GM18505 (cell line): ENCODE measurements around the gene CERT1.
"Not testable (repeated sequence)": the region's sequence is repeated elsewhere in the genome, so short reads cannot be mapped to it uniquely, and the experiment has no call there.

Experiments
- ATAC-seq: cut with Tn5 transposase; IDR thresholded peaks from one replicate; pipeline ENCODE4 v1.9.1; 2021; ENCODE audit not compliant: unreplicated experiment
- POLR2A ChIP-seq: IDR thresholded peaks from 4 replicates; pipeline ENCODE4 v1.6.1; 2011; ENCODE audit warnings: borderline replicate concordance; ENCODE audit not compliant: insufficient read depth, insufficient read length; ENCODE audit errors: extremely low read depth

The CERT1 gene, protein sequence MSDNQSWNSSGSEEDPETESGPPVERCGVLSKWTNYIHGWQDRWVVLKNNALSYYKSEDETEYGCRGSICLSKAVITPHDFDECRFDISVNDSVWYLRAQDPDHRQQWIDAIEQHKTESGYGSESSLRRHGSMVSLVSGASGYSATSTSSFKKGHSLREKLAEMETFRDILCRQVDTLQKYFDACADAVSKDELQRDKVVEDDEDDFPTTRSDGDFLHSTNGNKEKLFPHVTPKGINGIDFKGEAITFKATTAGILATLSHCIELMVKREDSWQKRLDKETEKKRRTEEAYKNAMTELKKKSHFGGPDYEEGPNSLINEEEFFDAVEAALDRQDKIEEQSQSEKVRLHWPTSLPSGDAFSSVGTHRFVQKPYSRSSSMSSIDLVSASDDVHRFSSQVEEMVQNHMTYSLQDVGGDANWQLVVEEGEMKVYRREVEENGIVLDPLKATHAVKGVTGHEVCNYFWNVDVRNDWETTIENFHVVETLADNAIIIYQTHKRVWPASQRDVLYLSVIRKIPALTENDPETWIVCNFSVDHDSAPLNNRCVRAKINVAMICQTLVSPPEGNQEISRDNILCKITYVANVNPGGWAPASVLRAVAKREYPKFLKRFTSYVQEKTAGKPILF

DNA sequence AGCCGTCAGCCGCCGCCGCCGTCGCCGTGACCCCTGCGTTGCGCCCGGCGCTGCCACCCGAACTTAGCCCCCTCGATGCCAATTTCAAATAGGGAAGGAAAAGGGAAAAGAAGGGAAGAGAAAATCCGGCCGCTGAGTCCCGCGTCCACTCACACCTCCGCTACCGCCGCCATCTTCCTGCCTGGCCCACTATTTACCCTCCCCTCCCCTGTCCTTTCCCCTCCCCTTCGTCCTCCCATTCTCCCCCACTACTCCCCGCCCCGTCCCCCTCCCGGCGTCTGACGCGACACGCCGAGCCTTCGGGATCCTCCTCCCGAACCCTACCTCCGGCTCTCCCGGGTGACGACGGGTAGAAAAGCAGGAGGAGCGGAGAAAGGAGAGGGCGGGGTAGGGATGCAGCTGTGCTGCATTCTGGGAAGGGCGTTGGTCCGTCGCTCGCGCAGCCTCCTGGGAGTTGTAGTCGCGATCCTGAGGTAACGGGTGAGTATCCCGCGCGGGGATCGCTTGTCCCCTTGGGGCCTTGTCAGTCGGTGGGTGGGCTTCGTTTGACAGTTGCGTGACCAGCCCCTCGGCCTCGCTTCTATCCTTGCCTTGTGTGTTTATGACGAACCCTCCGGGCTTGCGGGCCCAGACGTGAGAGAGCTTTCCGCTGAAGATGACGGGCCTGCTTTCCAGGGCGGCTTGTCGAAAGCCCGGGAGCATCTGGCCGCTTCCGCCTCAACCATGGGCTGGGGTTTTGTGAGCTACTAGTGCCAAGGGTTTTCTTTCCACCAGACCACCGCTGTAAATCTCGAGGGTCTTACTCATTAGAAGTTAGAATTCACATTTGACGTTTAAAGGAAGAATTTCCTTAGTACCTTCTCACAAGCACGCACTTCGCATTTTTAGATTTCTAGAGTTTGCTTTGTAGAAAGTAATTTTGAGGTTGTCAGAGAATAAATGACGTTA, at the start of gene CERT1, which contains the start of gene POLK:
Gene CERT1 (minus strand): TSS at position 195 of the 948 bp plus-strand sequence. CDS start 422 bp downstream, outside the sequence.
Gene POLK (plus strand): TSS at position 457 of the 948 bp plus-strand sequence.
- peak; percentile 82 for ATAC-seq
- peak; percentile 86 for TF ChIP-seq POLR2A

DNA sequence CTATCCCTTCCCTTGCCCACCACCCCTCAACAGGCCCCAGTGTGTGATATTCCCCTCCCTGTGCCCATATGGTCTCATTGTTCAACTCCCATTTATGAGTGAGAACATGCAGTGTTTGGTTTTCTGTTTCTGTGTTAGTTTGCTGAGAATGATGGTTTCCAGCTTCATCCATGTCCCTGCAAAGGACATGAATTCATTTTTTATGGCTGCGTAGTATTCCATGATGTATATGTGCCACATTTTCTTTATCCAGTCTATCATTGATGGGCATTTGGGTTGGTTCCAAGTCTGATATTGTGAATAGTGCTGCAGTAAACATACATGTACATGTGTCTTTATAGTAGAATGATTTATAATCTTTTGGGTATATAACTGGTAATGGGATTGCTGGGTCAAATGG, 49.2 kb upstream of the CERT1 start:
- ATAC-seq: not testable (repeated sequence)

DNA sequence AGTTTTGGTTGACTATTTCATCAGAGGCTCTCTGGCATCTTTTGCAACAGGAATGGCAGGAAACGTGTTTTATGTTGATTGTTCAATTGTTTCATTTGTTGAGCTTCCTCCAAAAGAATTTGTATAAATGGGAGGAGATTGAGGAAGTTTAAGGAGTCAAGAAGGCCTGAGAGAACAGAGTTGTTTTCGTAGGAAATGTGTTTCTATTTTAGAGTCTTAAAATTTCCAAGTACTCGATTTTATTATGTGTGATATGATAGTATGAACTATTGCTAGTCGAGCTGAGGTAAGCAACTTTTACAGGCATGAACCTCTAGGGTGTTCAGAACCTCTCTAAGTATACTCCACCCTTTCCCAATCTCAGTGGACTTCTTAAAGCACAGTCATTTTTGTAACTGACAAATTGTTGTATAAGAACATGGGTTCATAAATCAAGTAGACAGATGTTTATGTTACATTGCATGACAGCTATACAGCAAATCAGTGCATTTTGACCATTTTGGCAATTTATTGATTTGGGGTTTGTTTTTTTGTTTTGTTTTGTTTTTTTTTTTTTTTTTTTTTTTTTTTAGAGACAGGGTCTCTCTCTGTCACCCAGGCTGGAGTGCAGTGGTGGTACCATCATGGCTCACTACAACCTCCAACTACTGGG, 47.7 kb upstream of the CERT1 start:
- no peak for ATAC-seq
- TF ChIP-seq POLR2A: no peak

DNA sequence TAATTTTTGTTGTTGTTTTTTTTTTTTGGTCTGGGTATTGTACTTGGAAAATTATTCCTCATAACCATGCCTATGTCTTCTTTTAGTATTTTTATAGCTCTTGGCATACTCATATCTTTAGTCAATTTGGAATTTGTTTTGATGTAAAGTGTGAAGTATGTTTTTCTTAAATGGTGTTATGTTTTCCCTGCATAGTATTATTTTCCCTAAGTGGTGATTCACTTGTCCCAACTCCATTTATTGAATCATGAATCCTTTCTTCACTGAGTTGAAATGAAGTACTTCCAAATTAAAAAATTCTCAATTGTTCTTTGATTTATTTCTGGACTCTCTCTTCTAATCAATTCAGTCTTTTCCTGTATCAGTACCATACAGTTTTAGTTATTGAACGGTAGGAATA, 46.8 kb upstream of the CERT1 start:
- TF ChIP-seq POLR2A: no peak
- no peak for ATAC-seq

DNA sequence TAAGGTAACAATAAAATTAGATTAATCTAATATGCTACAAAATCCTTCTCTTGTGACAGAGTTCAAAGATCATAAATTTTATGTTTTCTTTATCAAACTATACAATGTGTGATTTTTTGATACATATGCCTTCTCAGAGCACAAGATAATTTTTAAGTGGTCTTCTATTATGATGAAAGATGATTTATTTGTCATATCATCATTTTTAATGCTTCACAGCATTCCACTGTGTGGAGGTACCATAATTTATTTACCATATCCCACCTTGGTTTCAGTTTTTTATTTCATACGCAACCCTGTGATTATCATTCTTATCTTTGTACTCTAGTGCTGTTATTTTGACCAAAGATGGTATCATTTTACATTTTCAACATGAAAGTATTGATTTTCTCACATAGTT, 41.9 kb upstream of the CERT1 start:
- TF ChIP-seq POLR2A: no peak
- no peak for ATAC-seq

DNA sequence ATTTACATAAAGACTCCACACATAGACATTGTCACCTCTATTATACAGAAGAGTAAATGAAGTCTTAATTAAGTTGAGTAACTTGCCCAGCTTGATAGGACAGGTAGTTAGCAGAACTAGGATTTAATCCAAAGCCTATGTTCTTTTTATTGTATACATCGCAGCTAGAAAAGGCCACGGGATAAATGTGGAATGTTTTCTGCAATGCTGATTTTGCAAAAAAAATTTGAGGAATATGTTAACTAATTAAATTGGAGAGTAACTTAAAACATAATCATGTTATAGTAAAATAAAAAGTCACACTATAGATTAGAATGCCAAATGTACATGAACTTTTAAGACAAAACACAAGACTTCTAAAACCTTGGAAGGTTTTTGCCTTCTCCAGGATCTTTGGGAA, 41.3 kb upstream of the CERT1 start:
- no peak for ATAC-seq
- no peak for TF ChIP-seq POLR2A

DNA sequence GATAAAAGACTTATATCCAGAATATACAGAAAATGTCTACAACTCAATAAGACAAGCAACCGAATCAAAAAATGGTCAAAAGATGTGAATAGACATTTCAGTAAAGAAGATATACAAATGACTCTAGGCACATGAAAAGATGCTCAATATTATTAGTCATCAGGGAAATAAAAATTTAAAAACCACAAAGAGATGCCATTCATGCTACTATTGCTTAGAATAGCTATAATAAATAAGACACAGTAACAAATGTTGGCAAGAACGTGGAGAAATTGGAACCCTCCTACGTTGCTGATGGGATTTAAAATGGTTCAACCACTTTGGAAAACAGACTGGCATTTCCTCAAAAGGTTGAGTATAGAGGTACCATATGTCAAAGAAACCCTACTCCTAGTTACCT, 40.0 kb upstream of the CERT1 start:
- TF ChIP-seq POLR2A: no peak
- no peak for ATAC-seq

DNA sequence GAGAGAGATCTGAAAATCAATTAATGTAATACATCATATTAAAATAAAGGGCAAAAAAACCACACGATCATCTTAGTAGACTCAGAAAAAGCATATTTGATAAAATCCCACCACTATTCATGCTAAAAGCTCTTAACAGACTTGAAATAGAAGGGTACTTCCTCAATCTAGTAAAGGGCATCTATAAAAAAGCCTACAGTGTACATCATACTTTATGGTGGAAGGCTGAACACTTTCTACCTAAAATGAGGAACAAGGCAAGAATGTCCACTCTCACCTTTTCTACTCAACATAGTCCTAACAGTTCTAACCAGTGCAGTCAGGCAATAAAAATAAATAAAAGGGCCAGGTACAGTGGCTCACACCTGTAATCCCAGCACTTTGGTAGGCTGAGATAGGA, 39.2 kb upstream of the CERT1 start:
- TF ChIP-seq POLR2A: no peak
- no peak for ATAC-seq

DNA sequence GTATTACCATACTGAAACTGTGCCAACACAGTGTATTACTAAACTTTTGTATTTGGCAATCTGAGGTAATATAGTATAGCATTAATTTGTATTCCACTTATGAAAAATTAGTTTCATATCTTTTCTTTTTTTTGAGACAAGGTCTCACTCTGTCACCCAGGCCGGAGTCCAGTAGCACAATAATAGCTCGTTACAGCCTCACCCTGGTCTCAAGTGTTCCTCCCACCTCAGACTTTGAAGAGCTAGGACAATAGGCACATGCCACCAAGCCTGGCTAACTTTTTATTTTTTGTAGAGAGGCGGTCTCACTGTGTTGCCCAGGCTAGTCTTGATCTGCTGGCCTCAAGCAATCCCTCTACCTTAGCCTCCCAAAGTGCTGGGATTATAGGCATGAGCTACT, 36.4 kb upstream of the CERT1 start:
- TF ChIP-seq POLR2A: no peak
- no peak for ATAC-seq

DNA sequence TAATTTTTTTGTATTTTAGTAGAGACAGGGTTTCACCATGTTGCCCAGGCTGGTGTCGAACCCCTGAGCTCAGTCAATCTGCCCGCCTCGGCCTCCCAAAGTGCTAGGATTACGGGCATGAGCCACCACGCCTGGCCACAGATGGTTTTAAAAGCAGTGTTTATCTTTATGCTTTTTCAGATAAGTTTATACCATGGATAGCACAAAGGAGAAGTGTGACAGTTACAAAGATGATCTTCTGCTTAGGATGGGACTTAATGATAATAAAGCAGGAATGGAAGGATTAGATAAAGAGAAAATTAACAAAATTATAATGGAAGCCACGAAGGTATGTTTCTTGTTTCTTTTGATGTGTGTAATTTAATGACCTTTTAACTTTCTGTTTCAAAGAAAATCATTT, 35.4 kb upstream of the CERT1 start:
- no peak for TF ChIP-seq POLR2A
- no peak for ATAC-seq

DNA sequence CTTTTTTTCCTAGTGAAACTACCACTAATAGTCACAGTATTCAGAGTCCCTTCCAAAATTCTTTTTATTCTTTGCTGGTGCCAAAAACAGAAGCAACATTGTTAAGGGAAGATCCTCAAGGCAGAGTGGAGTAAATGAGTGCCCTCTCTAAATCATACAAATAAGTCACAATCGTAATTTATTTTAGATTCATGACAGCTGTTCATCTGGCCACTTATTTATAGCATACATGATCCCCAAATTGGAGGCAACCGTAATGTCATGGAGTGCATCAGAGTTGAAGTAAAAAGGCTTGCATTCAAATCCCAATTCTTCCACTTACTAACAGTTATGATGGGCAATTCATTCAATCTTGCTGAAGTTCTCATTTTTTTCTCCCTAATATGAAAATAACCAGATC, 33.7 kb upstream of the CERT1 start:
- TF ChIP-seq POLR2A: no peak
- ATAC-seq: no peak

DNA sequence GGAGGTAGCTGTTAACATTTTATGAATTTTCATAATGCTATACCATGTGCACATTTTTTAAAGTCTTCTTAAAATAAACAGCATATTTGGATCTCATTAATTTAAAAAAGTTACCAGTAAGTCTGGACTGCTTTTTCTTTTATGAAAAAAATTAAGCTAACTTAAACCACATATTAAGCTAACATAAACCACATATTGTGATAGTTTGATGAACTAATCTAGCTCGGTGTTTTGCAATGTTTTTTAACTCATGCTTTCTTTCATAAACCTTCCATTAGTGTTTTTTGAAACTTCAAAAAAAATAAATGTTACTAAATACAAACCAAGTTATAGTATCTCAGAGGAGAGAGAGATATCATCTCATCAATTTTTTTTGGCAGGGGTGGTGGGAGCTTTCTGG, 26.8 kb upstream of the CERT1 start:
- no peak for ATAC-seq
- TF ChIP-seq POLR2A: no peak
